GM18873 (cell line): ENCODE results near the gene TSR2.

Experiments
- ATAC-seq: cut with Tn5 transposase; IDR thresholded peaks from one replicate; pipeline ENCODE4 v1.9.1; 2021; ENCODE audit warnings: mild to moderate bottlenecking, moderate library complexity, moderate number of reproducible peaks; ENCODE audit not compliant: unreplicated experiment, low FRiP score

Gene TSR2

GRCh38 chrX:54439960-54440871 lies at the start of gene TSR2:
TSR2 (plus strand) TSS chrX:54440404; CDS start chrX:54440422, 18 bp downstream.
- peak; percentile 94 for ATAC-seq

GRCh38 chrX:54397113-54397512 lies 43.1 kb upstream of the TSR2 start:
- no peak for ATAC-seq

GRCh38 chrX:54407266-54407665 lies 32.9 kb upstream of the TSR2 start:
- no peak for ATAC-seq

- ATAC-seq, result no peak
Measured at GRCh38 chrX:54411732-54412131, 28.5 kb upstream of the TSR2 start.

GRCh38 chrX:54413753-54414152 lies 26.5 kb upstream of the TSR2 start:
- ATAC-seq, result no peak

- ATAC-seq, result no peak
Measured at GRCh38 chrX:54415534-54416350, 24.5 kb upstream of the TSR2 start.

- no peak for ATAC-seq
Measured at GRCh38 chrX:54416965-54417364, 23.2 kb upstream of the TSR2 start.

- ATAC-seq, result no peak
Measured at GRCh38 chrX:54419559-54420302, 20.5 kb upstream of the TSR2 start.

GRCh38 chrX:54422168-54422567 lies 18.0 kb upstream of the TSR2 start:
- ATAC-seq, result no peak

GRCh38 chrX:54423161-54423888 lies 16.9 kb upstream of the TSR2 start:
- no peak for ATAC-seq

GRCh38 chrX:54427837-54428424 lies 12.3 kb upstream of the TSR2 start:
- no peak for ATAC-seq

- no peak for ATAC-seq
Measured at GRCh38 chrX:54430519-54430918, 9.7 kb upstream of the TSR2 start.

- no peak for ATAC-seq
Measured at GRCh38 chrX:54435121-54435520, 5.1 kb upstream of the TSR2 start.

GRCh38 chrX:54442790-54443189 lies 2.6 kb downstream of the TSR2 start:
- ATAC-seq, result no peak

- no peak for ATAC-seq
Measured at GRCh38 chrX:54444752-54445151, 4.5 kb downstream of the TSR2 start.

GRCh38 chrX:54446084-54446483 lies 5.9 kb downstream of the TSR2 start:
- no peak for ATAC-seq

- no peak for ATAC-seq
Measured at GRCh38 chrX:54447461-54447860, 7.3 kb downstream of the TSR2 start.

GRCh38 chrX:54449929-54450328 lies 9.7 kb downstream of the TSR2 start:
- no peak for ATAC-seq

GRCh38 chrX:54452920-54453319 lies 12.7 kb downstream of the TSR2 start:
- no peak for ATAC-seq
